DOHH2 (cell line): ENCODE data around the gene ZNF24.

Experiments used
- H3F3A ChIP-seq: fragments of 200-600 bp; sonication (generic), shearing (Covaris generic); 2 replicates; pipeline ENCODE4 v1.6.0; 2016; ENCODE audit warnings: antibody characterized with exemption, mild to moderate bottlenecking; ENCODE audit not compliant: control insufficient read depth, insufficient read depth
- H3K27ac ChIP-seq: fragments of 200-600 bp; sonication (generic); 2 replicates; pipeline ENCODE4 v1.5.1; 2014; ENCODE audit warnings: low read depth, mild to moderate bottlenecking, low read length, moderate library complexity
- H3K27me3 ChIP-seq: fragments of 200-600 bp; sonication (generic); 2 replicates; pipeline ENCODE4 v1.6.1; 2014; ENCODE audit warnings: mild to moderate bottlenecking, low read length, mixed read lengths; ENCODE audit not compliant: control insufficient read depth
- H3K36me3 ChIP-seq: fragments of 200-600 bp; sonication (generic); 2 replicates; pipeline ENCODE4 v1.6.1; 2014; ENCODE audit warnings: mild to moderate bottlenecking, low read length, moderate library complexity, mixed read lengths; ENCODE audit not compliant: control insufficient read depth
- H3K4me1 ChIP-seq: fragments of 200-600 bp; sonication (generic); 2 replicates; pipeline ENCODE4 v1.6.1; 2014; ENCODE audit warnings: mild to moderate bottlenecking, low read length, mixed read lengths; ENCODE audit not compliant: control insufficient read depth
- H3K4me2 ChIP-seq: fragments of 200-600 bp; sonication (generic); 2 replicates; pipeline ENCODE4 v1.6.0; 2014; ENCODE audit warnings: mild to moderate bottlenecking, low read length, moderate library complexity
- H3K4me3 ChIP-seq: fragments of 200-600 bp; sonication (generic); 2 replicates; pipeline ENCODE4 v1.5.1; 2014; ENCODE audit warnings: mild to moderate bottlenecking, low read length, mixed read lengths
- H3K79me2 ChIP-seq: fragments of 200-600 bp; sonication (generic); 2 replicates; pipeline ENCODE4 v1.6.1; 2014; ENCODE audit warnings: mild to moderate bottlenecking, low read length, mixed read lengths; ENCODE audit not compliant: control insufficient read depth
- H3K9me2 ChIP-seq: fragments of 200-600 bp; sonication (generic); replicated peaks from 2 replicates; pipeline ENCODE4 v1.6.1; 2014; ENCODE audit warnings: mild to moderate bottlenecking, low read length, mixed read lengths; ENCODE audit not compliant: control insufficient read depth
- H3K9me3 ChIP-seq: fragments of 200-600 bp; sonication (generic); 2 replicates; pipeline ENCODE4 v1.6.1; 2014; ENCODE audit warnings: antibody characterized with exemption, low read length, mixed read lengths; ENCODE audit not compliant: control insufficient read depth, insufficient read depth
- H4K20me1 ChIP-seq: fragments of 200-600 bp; sonication (generic); 2 replicates; pipeline ENCODE4 v1.6.0; 2014; ENCODE audit warnings: low read depth, mild to moderate bottlenecking, antibody characterized with exemption, low read length, moderate library complexity; ENCODE audit not compliant: control insufficient read depth, insufficient read depth
- EZH2phosphoT487 ChIP-seq: fragments of 200-600 bp; sonication (generic); IDR thresholded peaks from 2 replicates; pipeline ENCODE4 v1.6.1; 2017; ENCODE audit warnings: borderline replicate concordance, mild to moderate bottlenecking, antibody characterized with exemption, low read length, moderate library complexity, mixed read lengths
- TF ChIP-seq, protein P1 (sequence below): fragments of 200-600 bp; sonication (generic); IDR thresholded peaks from one replicate; pipeline ENCODE4 v1.5.1; 2014; ENCODE audit warnings: antibody characterized with exemption, mild to moderate bottlenecking, low read depth, low read length; ENCODE audit not compliant: poor library complexity, severe bottlenecking

Gene ZNF24

DNA sequence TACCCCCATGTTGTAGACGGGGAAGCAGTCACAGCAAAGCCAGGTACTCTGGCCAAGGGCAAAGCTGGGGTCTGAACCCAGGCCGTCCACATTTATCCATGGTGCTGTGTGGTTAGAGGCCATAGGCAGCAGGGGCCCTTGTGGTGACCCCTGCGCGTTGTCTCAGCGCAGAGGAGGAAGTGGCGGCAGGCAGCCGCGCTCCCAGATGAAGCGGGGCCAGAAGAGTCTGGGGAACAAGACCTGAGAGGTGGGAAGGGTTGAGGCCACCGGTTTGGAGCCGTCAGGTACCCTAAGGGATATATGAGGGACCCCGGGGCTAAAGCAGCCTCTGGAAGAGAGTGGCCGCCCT, 32.1 kb upstream of the ZNF24 start:
- H4K20me1 ChIP-seq = no peaks in the 10 kb centered on the region
- no peaks in the 10 kb centered on the region for H3K79me2 ChIP-seq
- peak overlapping the region; percentile 65 for H3K4me2 ChIP-seq
- peaks cover 13% of the 10 kb centered on the region for H3K4me1 ChIP-seq
- H3K4me3 ChIP-seq = peak overlapping the region; percentile 69
- H3K9me2 ChIP-seq = no peaks in the 10 kb centered on the region
- H3K36me3 ChIP-seq = no peaks in the 10 kb centered on the region
- peaks cover 3% of the 10 kb centered on the region; the same call in 1 of the 2 replicates for H3K27me3 ChIP-seq
- no peaks in the 10 kb centered on the region for H3K9me3 ChIP-seq
- TF ChIP-seq, protein P1, sequence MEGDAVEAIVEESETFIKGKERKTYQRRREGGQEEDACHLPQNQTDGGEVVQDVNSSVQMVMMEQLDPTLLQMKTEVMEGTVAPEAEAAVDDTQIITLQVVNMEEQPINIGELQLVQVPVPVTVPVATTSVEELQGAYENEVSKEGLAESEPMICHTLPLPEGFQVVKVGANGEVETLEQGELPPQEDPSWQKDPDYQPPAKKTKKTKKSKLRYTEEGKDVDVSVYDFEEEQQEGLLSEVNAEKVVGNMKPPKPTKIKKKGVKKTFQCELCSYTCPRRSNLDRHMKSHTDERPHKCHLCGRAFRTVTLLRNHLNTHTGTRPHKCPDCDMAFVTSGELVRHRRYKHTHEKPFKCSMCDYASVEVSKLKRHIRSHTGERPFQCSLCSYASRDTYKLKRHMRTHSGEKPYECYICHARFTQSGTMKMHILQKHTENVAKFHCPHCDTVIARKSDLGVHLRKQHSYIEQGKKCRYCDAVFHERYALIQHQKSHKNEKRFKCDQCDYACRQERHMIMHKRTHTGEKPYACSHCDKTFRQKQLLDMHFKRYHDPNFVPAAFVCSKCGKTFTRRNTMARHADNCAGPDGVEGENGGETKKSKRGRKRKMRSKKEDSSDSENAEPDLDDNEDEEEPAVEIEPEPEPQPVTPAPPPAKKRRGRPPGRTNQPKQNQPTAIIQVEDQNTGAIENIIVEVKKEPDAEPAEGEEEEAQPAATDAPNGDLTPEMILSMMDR = no peak
- TF ChIP-seq EZH2phosphoT487 = no peak
- H3K27ac ChIP-seq = no peak overlapping the region
- no peaks in the 10 kb centered on the region for H3F3A ChIP-seq

DNA sequence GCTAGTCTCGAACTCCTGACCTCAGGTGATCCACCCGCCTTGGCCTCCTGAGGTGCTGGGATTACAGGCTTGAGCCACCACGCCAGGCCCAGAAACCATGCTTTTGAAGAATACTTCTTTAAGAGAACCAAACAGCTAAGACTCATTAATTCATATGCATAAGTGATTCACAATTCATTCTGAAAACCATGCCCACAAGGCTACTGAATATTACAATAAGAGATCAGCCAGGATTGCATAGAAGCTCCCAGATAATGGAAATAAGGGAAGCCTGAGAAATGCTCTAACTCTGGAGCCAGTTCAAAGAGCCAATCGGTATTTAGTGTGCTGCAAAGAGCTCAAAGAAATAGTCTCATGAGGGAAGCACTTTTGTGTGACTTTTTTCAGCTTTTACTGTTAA, 30.5 kb upstream of the ZNF24 start:
- no peaks in the 10 kb centered on the region for H3K9me2 ChIP-seq
- TF ChIP-seq, protein P1 = no peak
- TF ChIP-seq EZH2phosphoT487 = no peak
- no peaks in the 10 kb centered on the region for H3K36me3 ChIP-seq
- H3K9me3 ChIP-seq = no peaks in the 10 kb centered on the region
- H3K4me2 ChIP-seq = no peak overlapping the region
- H3K79me2 ChIP-seq = no peaks in the 10 kb centered on the region
- no peak overlapping the region for H3K27ac ChIP-seq
- peaks cover 3% of the 10 kb centered on the region; the same call in 1 of the 2 replicates for H3K27me3 ChIP-seq
- peaks cover 13% of the 10 kb centered on the region for H3K4me1 ChIP-seq
- no peaks in the 10 kb centered on the region for H4K20me1 ChIP-seq
- no peak overlapping the region for H3K4me3 ChIP-seq
- no peaks in the 10 kb centered on the region for H3F3A ChIP-seq

DNA sequence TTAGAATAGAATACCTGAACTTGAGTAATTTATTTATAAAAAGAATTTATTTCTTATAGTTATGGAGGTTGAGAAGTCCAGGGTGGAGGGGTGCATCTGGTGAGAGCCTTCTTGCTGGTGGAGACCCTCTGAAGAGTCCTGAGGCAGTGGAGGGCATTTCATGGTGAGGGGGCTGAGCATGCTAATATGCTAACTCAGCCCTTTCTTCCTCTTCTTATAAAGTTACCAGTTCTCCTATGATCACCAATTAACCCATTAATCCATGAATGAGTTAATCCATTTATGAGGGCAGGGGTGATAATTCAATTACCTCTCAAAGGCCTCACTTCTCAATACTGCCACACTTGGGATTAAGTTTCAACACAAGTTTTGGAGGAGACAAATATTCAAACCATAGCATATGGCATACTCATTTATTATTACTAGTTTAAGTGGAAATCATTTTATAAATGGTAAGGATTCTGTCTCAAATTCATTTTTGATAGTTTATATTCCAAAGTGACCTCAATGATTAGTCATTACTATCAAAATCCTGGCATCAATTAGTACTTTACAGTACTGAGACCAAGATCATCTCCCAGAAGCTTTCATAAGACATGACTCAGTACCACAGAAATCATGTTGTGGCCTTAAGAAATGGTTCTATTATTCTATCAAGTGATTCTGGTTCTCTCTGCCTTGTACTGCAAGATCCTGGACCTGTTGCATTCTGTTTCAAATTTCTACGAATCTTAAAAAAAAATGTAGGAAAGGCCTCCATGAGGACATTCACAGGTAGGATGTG, 27.4 kb upstream of the ZNF24 start:
- Histone ChIP-seq H3F3A (no peaks in the 10 kb centered on the region), H3K9me2 (no peaks in the 10 kb centered on the region), H4K20me1 (no peaks in the 10 kb centered on the region), H3K9me3 (no peaks in the 10 kb centered on the region), H3K27me3 (no peaks in the 10 kb centered on the region), H3K79me2 (no peaks in the 10 kb centered on the region), H3K27ac (no peak overlapping the region), H3K4me2 (no peak overlapping the region), H3K4me1 (peaks cover 5% of the 10 kb centered on the region), H3K36me3 (no peaks in the 10 kb centered on the region), H3K4me3 (no peak overlapping the region)
- TF ChIP-seq EZH2phosphoT487 = no peak
- TF ChIP-seq, protein P1 = no peak
